ENCODE measurements around the gene IL4. TPM values are rescaled to one million over a fixed set of nuclear protein-coding genes. Genes with fewer than 3 reads are reported as not detected.

The IL4 gene
- total RNA-seq, 5 donors from 2014 or later (not counting 1 experiment from before 2014, with no cell fraction given): 0.85 TPM; not detected in 4

DNA sequence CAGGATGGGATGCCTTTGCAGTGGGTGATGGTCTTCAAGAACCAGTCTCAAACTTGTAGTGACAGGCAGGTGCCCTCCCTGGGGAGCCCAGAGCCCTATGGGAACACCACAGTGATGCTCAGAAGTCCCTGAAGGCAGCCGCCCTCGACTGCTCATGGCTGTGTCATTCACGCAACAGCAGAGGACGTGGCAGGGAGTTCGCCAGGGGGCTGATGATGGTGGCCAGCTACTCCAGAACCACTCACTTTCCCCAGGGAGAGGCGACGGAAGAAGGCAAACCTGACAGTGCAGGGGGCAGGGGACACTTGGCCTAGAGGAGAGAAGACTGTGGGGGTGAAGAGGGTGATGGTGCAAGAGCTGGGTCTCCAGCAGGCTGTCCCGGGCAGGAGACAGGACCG, 11.8 kb upstream of the IL4 start:
- H3K4me1 Mint-ChIP-seq: peaks cover 17 to 38% (median 21%) of the 10 kb centered on the region in 3 donors
- Histone ChIP-seq H3K4me3 (ENCODE audit: control insufficient read depth in 1 of 2, extremely low read depth in 1 of 2, low read length in 1 of 2) (no peak overlapping the region), H3K27ac (ENCODE audit: low read length) (no peak overlapping the region), H3K9me3 (no peaks in the 10 kb centered on the region), H3K36me3 (ENCODE audit: control insufficient read depth in 2 of 2, extremely low read depth in 1 of 2, insufficient read depth in 1 of 2, low read length in 1 of 2) (no peaks in the 10 kb centered on the region), H3K4me1 (ENCODE audit: control insufficient read depth in 1 of 2, extremely low read depth in 1 of 2, insufficient read depth in 2 of 2, low read length in 2 of 2) (peaks cover 0 to 28% of the 10 kb centered on the region in 2 experiments), H3K27me3 (replicated peaks in 1 of 2; ENCODE audit: control insufficient read depth in 2 of 2, extremely low read depth in 1 of 2, insufficient read depth in 2 of 2, low read length in 1 of 2) (peaks cover 0 to 30% of the 10 kb centered on the region in 2 experiments)
- ATAC-seq (replicated peaks in 1 of 4) (no peak), DNase-seq (no peak)
- no peak overlapping the region for H3K27ac Mint-ChIP-seq
- CTCF ChIA-PET: no interaction called here
- peaks cover 15 to 23% of the 10 kb centered on the region in 2 donors for H3K27me3 Mint-ChIP-seq
- H3K36me3 Mint-ChIP-seq: no peaks in the 10 kb centered on the region
- H3K4me3 Mint-ChIP-seq: no peak overlapping the region
- POLR2A ChIA-PET: no interaction called here
- H3K9me3 Mint-ChIP-seq: no peaks in the 10 kb centered on the region
- WGBS (ENCODE audit: insufficient coverage): 88% methylated on average over 3 of the region's 9 CpGs

DNA sequence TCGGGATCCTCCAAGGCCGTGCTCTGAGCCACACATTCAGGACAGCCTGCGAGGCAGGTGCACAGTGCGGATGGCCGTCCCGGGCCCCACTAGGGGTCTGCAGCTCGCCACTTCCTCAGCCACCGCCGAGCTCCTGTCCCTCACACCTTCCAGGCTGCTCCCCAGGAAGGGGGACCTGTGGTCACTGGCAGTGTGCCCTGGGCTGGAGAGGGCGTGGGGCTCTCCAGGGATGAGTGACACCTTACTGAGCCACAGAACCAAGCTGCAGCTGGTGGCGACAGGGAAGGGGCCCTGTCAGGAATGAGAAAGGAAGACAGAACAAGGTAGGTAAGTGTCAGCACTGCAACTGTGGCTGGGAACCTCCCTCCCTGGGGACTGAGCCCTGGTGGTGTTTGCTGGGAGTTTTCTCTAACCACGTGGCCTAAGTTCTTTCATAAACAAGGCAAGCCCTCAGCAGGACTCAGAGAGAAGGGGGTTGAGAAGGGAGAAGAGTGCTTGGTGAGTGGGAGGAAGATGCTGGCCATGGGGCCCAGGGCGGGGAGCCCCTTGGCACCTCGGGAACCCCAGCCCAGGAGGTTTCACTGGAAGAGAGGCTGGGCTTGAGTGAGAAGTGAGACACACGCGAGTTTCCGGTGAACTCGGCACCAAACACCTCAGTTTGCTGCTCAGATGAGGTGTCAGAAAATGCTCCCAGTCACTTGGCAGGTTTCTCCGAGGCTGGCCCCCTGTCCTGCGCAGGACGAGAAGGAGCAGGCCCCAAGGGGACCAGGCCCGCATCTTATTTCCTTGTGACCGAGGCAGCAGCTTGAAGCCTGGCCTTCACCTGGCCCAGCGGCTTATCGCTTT, 10.6 kb upstream of the IL4 start:
- peaks cover 15 to 28% (median 18%) of the 10 kb centered on the region in 3 donors for H3K4me1 Mint-ChIP-seq
- H3K4me1 ChIP-seq (ENCODE audit: control insufficient read depth in 1 of 2, extremely low read depth in 1 of 2, insufficient read depth in 2 of 2, low read length in 2 of 2): peaks cover 0 to 27% of the 10 kb centered on the region in 2 experiments
- H3K27me3 ChIP-seq (replicated peaks in 1 of 2; ENCODE audit: control insufficient read depth in 2 of 2, extremely low read depth in 1 of 2, insufficient read depth in 2 of 2, low read length in 1 of 2): peaks cover 0 to 20% of the 10 kb centered on the region in 2 experiments
- CTCF ChIA-PET: interaction anchor here in 1 of 2 donors (0.6 kb wide), 1 partner anchor 427 kb away, joined by 4 read pairs; no protein-coding TSS in a partner anchor
- no peaks in the 10 kb centered on the region for H3K36me3 Mint-ChIP-seq
- peak in 14 of 35 experiments; percentile 11 to 62 (median 23) for DNase-seq
- no peak overlapping the region for H3K4me3 Mint-ChIP-seq
- peaks cover 5 to 14% of the 10 kb centered on the region in 2 donors for H3K27me3 Mint-ChIP-seq
- peak overlapping the region; percentile 85 for H3K27ac ChIP-seq (ENCODE audit: low read length)
- POLR2A ChIA-PET: interaction anchor here in 1 of 2 donors (0.6 kb wide), 1 partner anchor 583 kb away, joined by 3 read pairs; no protein-coding TSS in a partner anchor
- H3K36me3 ChIP-seq (ENCODE audit: control insufficient read depth in 2 of 2, extremely low read depth in 1 of 2, insufficient read depth in 1 of 2, low read length in 1 of 2): no peaks in the 10 kb centered on the region
- peak overlapping the region; percentile 8 to 74 for H3K27ac Mint-ChIP-seq
- no peak overlapping the region for H3K4me3 ChIP-seq (ENCODE audit: control insufficient read depth in 1 of 2, extremely low read depth in 1 of 2, low read length in 1 of 2)
- 44% methylated on average over 22 of the region's 25 CpGs for WGBS (ENCODE audit: insufficient coverage)
- no peaks in the 10 kb centered on the region for H3K9me3 ChIP-seq
- peak; percentile 35 to 69 (median 61) for ATAC-seq (replicated peaks in 1 of 4)
- no peaks in the 10 kb centered on the region for H3K9me3 Mint-ChIP-seq

DNA sequence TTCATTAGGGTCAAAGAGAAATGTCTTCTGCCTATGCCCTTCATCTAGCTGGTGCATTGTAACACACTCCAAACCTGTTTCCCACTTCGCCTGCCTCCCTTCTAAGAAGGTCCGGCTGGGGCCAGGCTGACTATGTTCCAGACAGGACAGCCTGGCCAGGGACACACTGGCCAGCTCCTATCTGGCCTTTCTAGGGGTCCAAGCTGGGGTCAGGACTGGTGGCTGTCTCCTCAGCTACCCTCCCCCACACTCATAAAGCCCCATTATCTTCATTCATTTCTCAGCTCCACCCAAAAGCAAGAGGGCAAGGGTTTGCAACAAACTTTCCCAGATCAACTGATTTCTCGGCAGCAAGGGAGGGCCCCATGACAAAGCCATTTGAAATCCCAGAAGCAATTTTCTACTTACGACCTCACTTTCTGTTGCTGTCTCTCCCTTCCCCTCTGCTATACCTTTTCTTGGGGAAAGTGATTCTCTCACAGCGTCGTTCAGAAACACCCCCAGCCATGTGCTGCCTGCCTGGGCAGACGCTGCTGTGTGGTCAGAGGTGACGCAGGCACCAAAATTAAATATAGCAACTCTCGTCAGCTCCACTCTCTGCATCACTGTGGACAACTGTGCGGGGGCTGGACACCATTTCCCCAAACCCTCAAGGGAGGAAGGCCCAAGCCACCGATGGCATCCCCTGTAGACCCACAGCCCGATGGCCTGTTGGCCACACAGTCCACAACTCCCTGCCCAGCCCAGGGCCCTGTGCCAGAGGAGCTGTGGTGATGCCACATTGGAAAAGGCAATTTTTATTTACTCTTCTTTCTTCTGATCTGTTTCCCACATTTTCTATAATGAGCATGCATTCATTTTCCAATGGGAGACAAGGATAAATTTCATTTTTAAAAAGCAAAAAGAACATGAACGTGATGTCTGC, 9.8 kb upstream of the IL4 start:
- Histone ChIP-seq H3K27ac (ENCODE audit: low read length) (peak overlapping the region; percentile 85), H3K36me3 (ENCODE audit: control insufficient read depth in 2 of 2, extremely low read depth in 1 of 2, insufficient read depth in 1 of 2, low read length in 1 of 2) (no peaks in the 10 kb centered on the region), H3K4me3 (ENCODE audit: control insufficient read depth in 1 of 2, extremely low read depth in 1 of 2, low read length in 1 of 2) (no peak overlapping the region), H3K9me3 (no peaks in the 10 kb centered on the region), H3K4me1 (ENCODE audit: control insufficient read depth in 1 of 2, extremely low read depth in 1 of 2, insufficient read depth in 2 of 2, low read length in 2 of 2) (peaks cover 0 to 27% of the 10 kb centered on the region in 2 experiments), H3K27me3 (replicated peaks in 1 of 2; ENCODE audit: control insufficient read depth in 2 of 2, extremely low read depth in 1 of 2, insufficient read depth in 2 of 2, low read length in 1 of 2) (peaks cover 0 to 11% of the 10 kb centered on the region in 2 experiments)
- Mint-ChIP-seq H3K36me3 (no peaks in the 10 kb centered on the region), H3K4me1 (peaks cover 15 to 27% (median 18%) of the 10 kb centered on the region in 3 donors), H3K4me3 (no peak overlapping the region), H3K27ac (peak overlapping the region; percentile 43 to 58), H3K9me3 (no peaks in the 10 kb centered on the region), H3K27me3 (peaks cover 0 to 5% of the 10 kb centered on the region in 2 donors)
- ChIA-PET POLR2A (interaction anchor here in 1 of 2 donors (0.6 kb wide), 1 partner anchor 584 kb away, joined by 3 read pairs; no protein-coding TSS in a partner anchor), CTCF (no interaction called here)
- DNase-seq: peak in 10 of 35 experiments; percentile 9 to 55 (median 32)
- ATAC-seq (replicated peaks in 1 of 4): peak in 1 of 4 experiments; percentile 64
- 70% methylated on average over 11 of the region's 13 CpGs for WGBS (ENCODE audit: insufficient coverage)

DNA sequence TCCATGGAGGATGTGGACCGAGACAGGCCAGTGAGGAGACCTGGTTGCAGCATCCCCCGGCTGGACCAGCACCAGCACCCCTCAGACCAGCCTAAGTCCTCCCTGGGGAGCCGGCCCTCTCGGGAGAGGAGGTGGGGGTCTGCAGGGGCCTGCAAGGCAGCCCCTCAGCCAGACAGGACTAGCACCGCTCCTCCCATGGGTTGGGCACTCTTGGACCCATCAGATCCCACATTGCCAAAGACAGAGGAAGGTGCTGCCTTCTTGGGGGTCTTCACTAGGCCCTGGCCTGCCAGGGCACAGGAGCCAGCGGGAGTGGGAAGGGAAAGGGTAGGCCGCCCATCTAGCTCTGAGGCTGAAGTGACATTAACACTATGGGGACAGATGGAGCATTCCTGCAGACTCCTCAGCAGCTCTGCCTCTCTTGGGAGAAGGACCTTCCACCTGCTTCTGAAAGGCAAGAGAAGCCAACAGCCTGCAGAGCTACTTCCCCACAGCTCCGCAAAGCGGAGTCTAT, 9.0 kb upstream of the IL4 start:
- H3K27ac ChIP-seq (ENCODE audit: low read length): peak overlapping the region; percentile 85
- H3K27me3 ChIP-seq (replicated peaks in 1 of 2; ENCODE audit: control insufficient read depth in 2 of 2, extremely low read depth in 1 of 2, insufficient read depth in 2 of 2, low read length in 1 of 2): peaks cover 0 to 10% of the 10 kb centered on the region in 2 experiments
- no peaks in the 10 kb centered on the region for H3K36me3 ChIP-seq (ENCODE audit: control insufficient read depth in 2 of 2, extremely low read depth in 1 of 2, insufficient read depth in 1 of 2, low read length in 1 of 2)
- no peaks in the 10 kb centered on the region for H3K9me3 Mint-ChIP-seq
- peaks cover 0 to 27% of the 10 kb centered on the region in 2 experiments for H3K4me1 ChIP-seq (ENCODE audit: control insufficient read depth in 1 of 2, extremely low read depth in 1 of 2, insufficient read depth in 2 of 2, low read length in 2 of 2)
- DNase-seq (no peak), ATAC-seq (replicated peaks in 1 of 4) (no peak)
- ChIA-PET CTCF (no interaction called here), POLR2A (no interaction called here)
- peaks cover 15 to 27% (median 18%) of the 10 kb centered on the region in 3 donors for H3K4me1 Mint-ChIP-seq
- peak overlapping the region in 1 of 2 donors; percentile 23 for H3K27ac Mint-ChIP-seq
- peaks cover 0 to 3% of the 10 kb centered on the region in 2 donors for H3K27me3 Mint-ChIP-seq
- H3K36me3 Mint-ChIP-seq: no peaks in the 10 kb centered on the region
- no peak overlapping the region for H3K4me3 Mint-ChIP-seq
- no peaks in the 10 kb centered on the region for H3K9me3 ChIP-seq
- 90% methylated on average over 5 of the region's 9 CpGs for WGBS (ENCODE audit: insufficient coverage)
- H3K4me3 ChIP-seq (ENCODE audit: control insufficient read depth in 1 of 2, extremely low read depth in 1 of 2, low read length in 1 of 2): no peak overlapping the region

DNA sequence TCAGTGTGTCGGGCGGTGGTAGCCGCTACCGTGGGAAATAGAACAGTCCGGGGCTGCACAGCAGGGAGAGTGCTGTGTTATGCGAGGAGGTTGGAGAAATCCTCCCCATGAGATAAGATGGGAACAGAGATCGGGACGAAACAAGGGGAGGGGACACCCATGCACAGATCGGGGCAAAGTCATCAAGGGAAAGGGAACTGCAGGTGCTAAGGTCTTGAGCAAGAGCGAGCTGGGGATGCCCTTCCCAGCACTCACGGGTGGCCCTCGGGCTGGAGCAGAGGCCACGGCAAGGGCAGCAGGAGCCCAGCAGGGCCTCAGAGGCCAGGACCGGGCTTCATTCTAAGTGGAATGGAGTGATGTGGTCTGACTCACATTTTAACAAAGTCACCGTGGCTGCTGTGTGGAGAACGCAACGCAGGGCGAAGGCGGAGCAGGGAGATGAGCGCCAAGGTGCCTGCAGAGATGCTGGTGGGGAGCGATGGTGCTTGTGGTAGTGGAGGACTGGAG, 8.2 kb upstream of the IL4 start:
- ChIA-PET CTCF (no interaction called here), POLR2A (no interaction called here)
- Mint-ChIP-seq H3K9me3 (no peaks in the 10 kb centered on the region), H3K4me1 (peaks cover 15 to 25% (median 18%) of the 10 kb centered on the region in 3 donors), H3K4me3 (no peak overlapping the region), H3K27me3 (peaks cover 0 to 3% of the 10 kb centered on the region in 2 donors), H3K27ac (no peak overlapping the region), H3K36me3 (no peaks in the 10 kb centered on the region)
- ATAC-seq (replicated peaks in 1 of 4) (no peak), DNase-seq (no peak)
- H3K4me3 ChIP-seq (ENCODE audit: control insufficient read depth in 1 of 2, extremely low read depth in 1 of 2, low read length in 1 of 2): no peak overlapping the region
- no peaks in the 10 kb centered on the region for H3K9me3 ChIP-seq
- peaks cover 0 to 7% of the 10 kb centered on the region in 2 experiments for H3K27me3 ChIP-seq (replicated peaks in 1 of 2; ENCODE audit: control insufficient read depth in 2 of 2, extremely low read depth in 1 of 2, insufficient read depth in 2 of 2, low read length in 1 of 2)
- H3K36me3 ChIP-seq (ENCODE audit: control insufficient read depth in 2 of 2, extremely low read depth in 1 of 2, insufficient read depth in 1 of 2, low read length in 1 of 2): no peaks in the 10 kb centered on the region
- 98% methylated on average over 18 of the region's 21 CpGs for WGBS (ENCODE audit: insufficient coverage)
- no peak overlapping the region for H3K27ac ChIP-seq (ENCODE audit: low read length)
- H3K4me1 ChIP-seq (ENCODE audit: control insufficient read depth in 1 of 2, extremely low read depth in 1 of 2, insufficient read depth in 2 of 2, low read length in 2 of 2): peaks cover 0 to 27% of the 10 kb centered on the region in 2 experiments

Data from T-cell (primary cell).